Endodermal cell (in vitro differentiated cells): ENCODE measurements around the gene ASB8. TPM values are rescaled to one million over a fixed set of nuclear protein-coding genes. Genes with fewer than 3 reads are reported as not detected.
"Not testable (repeated sequence)": the region's sequence is repeated elsewhere in the genome, so short reads cannot be mapped to it uniquely, and the experiment has no call there.

Experiments
- DNase-seq: peaks from one replicate; pipeline ENCODE4 v3.0.0-alpha.2; 2017
- H3K27ac ChIP-seq: 2 replicates; pipeline ENCODE4 v1.5.1; 2013; ENCODE audit warnings: mild to moderate bottlenecking, low read depth, low read length, moderate library complexity
- H3K27me3 ChIP-seq: 2 replicates; pipeline ENCODE4 v1.6.1; 2013; ENCODE audit warnings: mild to moderate bottlenecking, low read length, moderate library complexity; ENCODE audit not compliant: insufficient read depth, control insufficient read depth, poor library complexity, severe bottlenecking
- H3K36me3 ChIP-seq: 2 replicates; pipeline ENCODE4 v1.7.0; 2013; ENCODE audit warnings: mild to moderate bottlenecking, low read length, moderate library complexity; ENCODE audit not compliant: control insufficient read depth, insufficient read depth
- H3K4me1 ChIP-seq: one replicate; pipeline ENCODE4 v1.7.0; 2013; ENCODE audit warnings: low read length; ENCODE audit not compliant: control insufficient read depth, insufficient read depth
- H3K4me3 ChIP-seq: 2 replicates; pipeline ENCODE4 v1.5.1; 2013; ENCODE audit warnings: mild to moderate bottlenecking, low read length, moderate library complexity
- H3K9ac ChIP-seq: 2 replicates; pipeline ENCODE4 v1.6.1; 2013; ENCODE audit warnings: mild to moderate bottlenecking, low read length, moderate library complexity; ENCODE audit not compliant: poor library complexity, severe bottlenecking; ENCODE audit errors: extremely low read depth
- H3K9me3 ChIP-seq: 2 replicates; pipeline ENCODE4 v1.6.1; 2013; ENCODE audit warnings: mild to moderate bottlenecking, low read length, moderate library complexity; ENCODE audit not compliant: control insufficient read depth
- H3K27ac Mint-ChIP-seq: 2 replicates; pipeline ENCODE4 v1.8.0; 2020; ENCODE audit warnings: mixed read lengths
- H3K27me3 Mint-ChIP-seq: 2 replicates; pipeline ENCODE4 v1.8.0; 2021; ENCODE audit warnings: mild to moderate bottlenecking, mixed read lengths; ENCODE audit not compliant: insufficient read depth
- H3K36me3 Mint-ChIP-seq: 2 replicates; pipeline ENCODE4 v1.8.0; 2020; ENCODE audit warnings: low read depth, mixed read lengths
- H3K4me1 Mint-ChIP-seq: 2 replicates; pipeline ENCODE4 v1.8.0; 2020; ENCODE audit warnings: mixed read lengths
- H3K4me3 Mint-ChIP-seq: 2 replicates; pipeline ENCODE4 v1.8.0; 2020; ENCODE audit warnings: mild to moderate bottlenecking, moderate library complexity, mixed read lengths
- H3K9me3 Mint-ChIP-seq: 2 replicates; pipeline ENCODE4 v1.8.0; 2020; ENCODE audit warnings: mild to moderate bottlenecking, mixed read lengths
- WGBS, 2 experiments: methylation state at CpG; one replicate each; pipeline versions ENCODE4 v1.1.5 to v1.1.7; 2013; ENCODE audit warnings: missing lambda C conversion rate in 2 of 2, mixed read lengths in 1 of 2; ENCODE audit not compliant: insufficient coverage in 1 of 2, insufficient read length in 1 of 2; 5-methylcytosine and 5-hydroxymethylcytosine counted together
- total RNA-seq, 2 donors: library from RNA; stranded (reverse); fragmentation: NEBNext Ultra II Directional in 1 of 2; extraction: Animal tissue kit (Norgen Biotek cat#: 25700) in 1 of 2; gene quantifications; 2 replicates in 1 of 2; 3 replicates in 1 of 2; pipeline ENCODE4 v1.2.1, GENCODE V29; 2021
- TF ChIP-seq, protein P1 (sequence below): fragments of 200-600 bp; sonication (generic); conservative IDR thresholded peaks from 2 replicates; pipeline ENCODE4 v1.5.0; 2021; ENCODE audit warnings: antibody characterized with exemption, mild to moderate bottlenecking

The ASB8 gene
- total RNA-seq, 2 donors from 2014 or later = 7.1 to 9.0 TPM

DNA sequence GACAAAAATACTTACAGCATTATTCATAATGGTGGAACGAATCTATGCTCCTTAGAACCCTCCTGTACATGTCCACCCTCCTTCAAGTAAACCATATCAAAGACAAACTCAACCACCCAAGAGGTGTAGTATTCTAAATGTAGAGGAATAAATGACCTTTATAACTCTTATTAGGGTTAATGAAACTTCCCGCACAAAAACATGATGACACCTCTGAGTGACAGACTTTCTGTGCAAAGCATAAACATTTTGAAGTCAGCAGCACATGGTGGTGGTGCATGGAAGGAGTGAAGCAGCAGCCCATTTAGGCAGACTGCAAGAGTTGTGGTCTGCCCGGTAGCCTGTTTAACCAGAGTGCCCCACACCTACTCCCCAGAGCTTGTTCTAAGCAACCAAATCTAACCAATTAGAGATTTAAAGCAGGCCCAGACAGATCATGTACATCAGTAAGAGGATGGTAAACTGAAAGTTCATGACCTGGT, 615 bp upstream of the ASB8 start:
- 84 to 100% methylated on average over 1 to 3 of the region's 3 CpGs for WGBS, 2 experiments

GRCh38 chr12:48156652-48157017, 680 bp downstream of the ASB8 start:
- peaks cover 2% of the 10 kb centered on the region for H3K36me3 Mint-ChIP-seq
- H3K4me3 ChIP-seq = peak overlapping the region; percentile 95
- H3K4me1 Mint-ChIP-seq = peaks cover 6% of the 10 kb centered on the region
- peak overlapping the region; percentile 96 for H3K4me3 Mint-ChIP-seq
- H3K9ac ChIP-seq = peak overlapping the region; percentile 42
- H3K36me3 ChIP-seq = peaks cover 4% of the 10 kb centered on the region
- TF ChIP-seq, protein P1, sequence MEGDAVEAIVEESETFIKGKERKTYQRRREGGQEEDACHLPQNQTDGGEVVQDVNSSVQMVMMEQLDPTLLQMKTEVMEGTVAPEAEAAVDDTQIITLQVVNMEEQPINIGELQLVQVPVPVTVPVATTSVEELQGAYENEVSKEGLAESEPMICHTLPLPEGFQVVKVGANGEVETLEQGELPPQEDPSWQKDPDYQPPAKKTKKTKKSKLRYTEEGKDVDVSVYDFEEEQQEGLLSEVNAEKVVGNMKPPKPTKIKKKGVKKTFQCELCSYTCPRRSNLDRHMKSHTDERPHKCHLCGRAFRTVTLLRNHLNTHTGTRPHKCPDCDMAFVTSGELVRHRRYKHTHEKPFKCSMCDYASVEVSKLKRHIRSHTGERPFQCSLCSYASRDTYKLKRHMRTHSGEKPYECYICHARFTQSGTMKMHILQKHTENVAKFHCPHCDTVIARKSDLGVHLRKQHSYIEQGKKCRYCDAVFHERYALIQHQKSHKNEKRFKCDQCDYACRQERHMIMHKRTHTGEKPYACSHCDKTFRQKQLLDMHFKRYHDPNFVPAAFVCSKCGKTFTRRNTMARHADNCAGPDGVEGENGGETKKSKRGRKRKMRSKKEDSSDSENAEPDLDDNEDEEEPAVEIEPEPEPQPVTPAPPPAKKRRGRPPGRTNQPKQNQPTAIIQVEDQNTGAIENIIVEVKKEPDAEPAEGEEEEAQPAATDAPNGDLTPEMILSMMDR = no peak
- no peaks in the 10 kb centered on the region for H3K9me3 ChIP-seq
- H3K27ac ChIP-seq = no peak overlapping the region
- peak overlapping the region; percentile 32 for H3K27ac Mint-ChIP-seq
- H3K4me1 ChIP-seq = no peaks in the 10 kb centered on the region
- 48 to 54% methylated on average over 5 to 8 of the region's 8 CpGs for WGBS, 2 experiments
- peaks cover 11% of the 10 kb centered on the region for H3K27me3 ChIP-seq
- no peak for DNase-seq
- no peaks in the 10 kb centered on the region for H3K9me3 Mint-ChIP-seq
- peaks cover 12% of the 10 kb centered on the region for H3K27me3 Mint-ChIP-seq

More for the DNA sequence above, 615 bp upstream of the ASB8 start:
- TF ChIP-seq, protein P1 = no peak
- Histone ChIP-seq H3K27ac (no peak overlapping the region), H3K4me1 (no peaks in the 10 kb centered on the region), H3K9ac (no peak overlapping the region), H3K9me3 (no peaks in the 10 kb centered on the region), H3K36me3 (peaks cover 3% of the 10 kb centered on the region), H3K4me3 (peak overlapping the region; percentile 95), H3K27me3 (peaks cover 13% of the 10 kb centered on the region)
- peak; percentile 35 for DNase-seq
- peaks cover 21% of the 10 kb centered on the region for H3K27me3 Mint-ChIP-seq
- no peaks in the 10 kb centered on the region for H3K9me3 Mint-ChIP-seq
- H3K36me3 Mint-ChIP-seq = peaks cover 2% of the 10 kb centered on the region
- peak overlapping the region; percentile 79 for H3K27ac Mint-ChIP-seq
- H3K4me3 Mint-ChIP-seq = peak overlapping the region; percentile 96
- peaks cover 6% of the 10 kb centered on the region for H3K4me1 Mint-ChIP-seq

- H3K9ac ChIP-seq, H3K9me3 Mint-ChIP-seq, H3K27ac Mint-ChIP-seq, H3K27ac ChIP-seq, H3K9me3 ChIP-seq, H3K36me3 Mint-ChIP-seq, H3K4me1 Mint-ChIP-seq, H3K36me3 ChIP-seq, H3K27me3 Mint-ChIP-seq, H3K27me3 ChIP-seq, H3K4me3 ChIP-seq, H3K4me3 Mint-ChIP-seq, H3K4me1 ChIP-seq: not testable (repeated sequence)
- WGBS, 2 experiments = 95 to 100% methylated on average over 3 to 4 of the region's 5 CpGs
- DNase-seq = peak; percentile 17
Observed at GRCh38 chr12:48155786-48156185, 1.5 kb downstream of the ASB8 start.
